ENCODE measurements around the gene ADSS2. TPM values are rescaled to one million over a fixed set of nuclear protein-coding genes. Genes with fewer than 3 reads are reported as not detected.

ADSS2 gene
- total RNA-seq, 1 donor, result 52.8 TPM

- H3K4me2 ChIP-seq (ENCODE audit: insufficient read depth, low read length), result no peak overlapping the region
- no peaks in the 10 kb centered on the region for H4K20me1 ChIP-seq (ENCODE audit: insufficient read depth, low read length)
- H3K4me1 ChIP-seq (ENCODE audit: insufficient read depth, low read length), result no peaks in the 10 kb centered on the region
- H3K79me2 ChIP-seq (ENCODE audit: insufficient read depth, low read length), result peaks cover 18% of the 10 kb centered on the region
- peaks cover 23% of the 10 kb centered on the region for H3K36me3 ChIP-seq (ENCODE audit: insufficient read depth, low read length)
- H3K9me3 ChIP-seq (ENCODE audit: low read depth, low read length), result no peaks in the 10 kb centered on the region
- H3K4me3 ChIP-seq (ENCODE audit: insufficient read depth, low read length), result no peak overlapping the region
- no peaks in the 10 kb centered on the region for H3K27me3 ChIP-seq (ENCODE audit: insufficient read depth, low read length)
- H3K27ac ChIP-seq (ENCODE audit: low read depth, low read length), result no peak overlapping the region
- TF ChIP-seq CTCF (IDR thresholded peaks at IDR 0.05; ENCODE audit: extremely low read depth, low read depth, low read length), result no peak
- DNase-seq (ENCODE audit: insufficient read length, low spot score, missing footprints), result no peak
- H2AFZ ChIP-seq (ENCODE audit: low read length), result no peak overlapping the region
Observed at GRCh38 chr1:244429818-244430217, 21.9 kb downstream of the ADSS2 start.

DNA sequence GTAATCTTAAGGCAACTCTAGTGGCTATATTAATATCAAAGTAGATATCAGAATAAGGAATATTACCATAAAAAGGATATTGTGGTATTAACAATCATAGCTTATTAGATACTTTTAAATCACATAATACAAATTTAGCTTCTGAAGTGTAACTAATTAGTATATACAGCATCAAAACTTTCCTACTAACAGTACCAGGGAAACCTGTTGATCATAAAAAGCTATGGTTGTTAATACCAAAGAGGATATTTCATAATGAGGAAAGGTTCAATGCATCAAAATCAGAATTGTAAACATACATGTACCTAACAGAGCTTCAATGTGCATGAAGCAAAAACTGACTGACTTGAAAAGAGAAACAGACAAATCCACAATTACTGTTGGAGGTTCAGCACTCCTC is 24.1 kb downstream of the ADSS2 start:
- no peaks in the 10 kb centered on the region for H4K20me1 ChIP-seq (ENCODE audit: insufficient read depth, low read length)

DNA sequence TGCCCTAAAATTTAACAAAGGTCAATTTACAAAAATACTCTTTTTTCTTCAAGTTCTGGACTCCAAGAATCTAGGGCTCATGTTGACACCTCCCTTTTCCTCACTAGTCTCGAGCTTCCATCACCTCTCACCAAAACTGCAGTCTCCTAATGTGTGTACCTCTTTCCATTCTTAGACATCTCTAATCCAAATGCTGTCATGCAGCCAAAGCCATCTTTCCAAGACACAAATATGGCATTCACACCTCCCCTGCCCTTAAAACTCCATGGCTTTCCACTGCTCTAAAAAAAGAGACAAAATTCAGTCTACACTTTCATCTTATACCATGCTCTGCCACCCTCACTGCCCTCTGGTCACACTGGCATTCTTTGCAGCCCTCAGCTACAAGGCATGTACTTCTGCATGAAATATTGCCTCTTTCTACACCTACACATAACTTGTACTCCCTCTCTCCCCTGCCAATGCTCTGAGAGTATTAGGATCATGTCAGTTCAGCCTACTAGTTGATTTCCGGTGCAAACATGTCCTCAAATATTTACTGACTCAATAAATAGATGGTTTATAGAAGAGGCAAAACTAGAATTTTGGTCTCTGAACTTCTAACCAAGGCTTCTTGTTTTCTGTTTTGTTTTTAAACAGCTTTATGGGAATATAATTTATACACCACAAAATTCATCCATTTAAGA is 26.9 kb downstream of the ADSS2 start:
- Histone ChIP-seq H4K20me1 (ENCODE audit: insufficient read depth, low read length) (no peaks in the 10 kb centered on the region), H3K4me2 (ENCODE audit: insufficient read depth, low read length) (no peak overlapping the region), H3K36me3 (ENCODE audit: insufficient read depth, low read length) (peaks cover 20% of the 10 kb centered on the region), H3K9me3 (ENCODE audit: low read depth, low read length) (no peaks in the 10 kb centered on the region), H3K27ac (ENCODE audit: low read depth, low read length) (no peak overlapping the region), H3K4me1 (ENCODE audit: insufficient read depth, low read length) (peaks cover 7% of the 10 kb centered on the region), H3K27me3 (ENCODE audit: insufficient read depth, low read length) (no peaks in the 10 kb centered on the region), H2AFZ (ENCODE audit: low read length) (no peak overlapping the region), H3K79me2 (ENCODE audit: insufficient read depth, low read length) (peaks cover 8% of the 10 kb centered on the region), H3K4me3 (ENCODE audit: insufficient read depth, low read length) (no peak overlapping the region)
- DNase-seq (ENCODE audit: insufficient read length, low spot score, missing footprints), result no peak
- no peak for TF ChIP-seq CTCF (IDR thresholded peaks at IDR 0.05; ENCODE audit: extremely low read depth, low read depth, low read length)

More for the DNA sequence above, 24.1 kb downstream of the ADSS2 start:
- H3K27me3 ChIP-seq (ENCODE audit: insufficient read depth, low read length), result no peaks in the 10 kb centered on the region
- no peak for TF ChIP-seq CTCF (IDR thresholded peaks at IDR 0.05; ENCODE audit: extremely low read depth, low read depth, low read length)
- no peak overlapping the region for H3K4me2 ChIP-seq (ENCODE audit: insufficient read depth, low read length)
- no peak overlapping the region for H3K27ac ChIP-seq (ENCODE audit: low read depth, low read length)
- peaks cover 12% of the 10 kb centered on the region for H3K79me2 ChIP-seq (ENCODE audit: insufficient read depth, low read length)
- H3K36me3 ChIP-seq (ENCODE audit: insufficient read depth, low read length), result peaks cover 26% of the 10 kb centered on the region
- no peak overlapping the region for H2AFZ ChIP-seq (ENCODE audit: low read length)
- H3K4me1 ChIP-seq (ENCODE audit: insufficient read depth, low read length), result peaks cover 1% of the 10 kb centered on the region
- no peaks in the 10 kb centered on the region for H3K9me3 ChIP-seq (ENCODE audit: low read depth, low read length)
- H3K4me3 ChIP-seq (ENCODE audit: insufficient read depth, low read length), result no peak overlapping the region
- no peak for DNase-seq (ENCODE audit: insufficient read length, low spot score, missing footprints)

GRCh38 chr1:244422174-244422573 is 29.5 kb downstream of the ADSS2 start:
- no peaks in the 10 kb centered on the region for H3K27me3 ChIP-seq (ENCODE audit: insufficient read depth, low read length)

More at GRCh38 chr1:244422174-244422573, 29.5 kb downstream of the ADSS2 start:
- Histone ChIP-seq H3K36me3 (ENCODE audit: insufficient read depth, low read length) (peaks cover 33% of the 10 kb centered on the region), H3K4me2 (ENCODE audit: insufficient read depth, low read length) (no peak overlapping the region), H4K20me1 (ENCODE audit: insufficient read depth, low read length) (no peaks in the 10 kb centered on the region), H3K79me2 (ENCODE audit: insufficient read depth, low read length) (peaks cover 4% of the 10 kb centered on the region), H3K27ac (ENCODE audit: low read depth, low read length) (no peak overlapping the region), H3K4me1 (ENCODE audit: insufficient read depth, low read length) (peaks cover 15% of the 10 kb centered on the region), H3K9me3 (ENCODE audit: low read depth, low read length) (no peaks in the 10 kb centered on the region), H2AFZ (ENCODE audit: low read length) (no peak overlapping the region), H3K4me3 (ENCODE audit: insufficient read depth, low read length) (no peak overlapping the region)
- DNase-seq (ENCODE audit: insufficient read length, low spot score, missing footprints), result no peak
- TF ChIP-seq CTCF (IDR thresholded peaks at IDR 0.05; ENCODE audit: extremely low read depth, low read depth, low read length), result no peak

Measured in osteoblast (primary cell).